A673 (cell line): Measurements from ENCODE around the gene IDH2.

Experiments
- EZH2 ChIP-seq: fragments of 200-600 bp; sonication (generic); IDR thresholded peaks from 2 replicates; pipeline ENCODE4 v1.6.1; 2017; ENCODE audit warnings: borderline replicate concordance, low read depth, mild to moderate bottlenecking, mixed read lengths, antibody characterized with exemption, low read length; ENCODE audit not compliant: poor library complexity, severe bottlenecking
- TF ChIP-seq, protein P1 (sequence below): fragments of 300-800, 200-600 bp; sonication (generic); conservative IDR thresholded peaks from 2 replicates; pipeline ENCODE4 v1.5.1; 2017; ENCODE audit warnings: low read depth, mild to moderate bottlenecking, antibody characterized with exemption, low read length, moderate library complexity, mixed read lengths

GRCh38 chr15:90065682-90066049, 36.6 kb downstream of the IDH2 start:
- TF ChIP-seq, protein P1, sequence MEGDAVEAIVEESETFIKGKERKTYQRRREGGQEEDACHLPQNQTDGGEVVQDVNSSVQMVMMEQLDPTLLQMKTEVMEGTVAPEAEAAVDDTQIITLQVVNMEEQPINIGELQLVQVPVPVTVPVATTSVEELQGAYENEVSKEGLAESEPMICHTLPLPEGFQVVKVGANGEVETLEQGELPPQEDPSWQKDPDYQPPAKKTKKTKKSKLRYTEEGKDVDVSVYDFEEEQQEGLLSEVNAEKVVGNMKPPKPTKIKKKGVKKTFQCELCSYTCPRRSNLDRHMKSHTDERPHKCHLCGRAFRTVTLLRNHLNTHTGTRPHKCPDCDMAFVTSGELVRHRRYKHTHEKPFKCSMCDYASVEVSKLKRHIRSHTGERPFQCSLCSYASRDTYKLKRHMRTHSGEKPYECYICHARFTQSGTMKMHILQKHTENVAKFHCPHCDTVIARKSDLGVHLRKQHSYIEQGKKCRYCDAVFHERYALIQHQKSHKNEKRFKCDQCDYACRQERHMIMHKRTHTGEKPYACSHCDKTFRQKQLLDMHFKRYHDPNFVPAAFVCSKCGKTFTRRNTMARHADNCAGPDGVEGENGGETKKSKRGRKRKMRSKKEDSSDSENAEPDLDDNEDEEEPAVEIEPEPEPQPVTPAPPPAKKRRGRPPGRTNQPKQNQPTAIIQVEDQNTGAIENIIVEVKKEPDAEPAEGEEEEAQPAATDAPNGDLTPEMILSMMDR: no peak
- no peak for TF ChIP-seq EZH2
